GM21381 (cell line): ENCODE results near the gene HES5.

ENCODE experiments used
- ATAC-seq: cut with Tn5 transposase; IDR thresholded peaks from one replicate; pipeline ENCODE4 v1.9.1; 2021; ENCODE audit warnings: mild to moderate bottlenecking, moderate library complexity; ENCODE audit not compliant: unreplicated experiment

Gene HES5

DNA sequence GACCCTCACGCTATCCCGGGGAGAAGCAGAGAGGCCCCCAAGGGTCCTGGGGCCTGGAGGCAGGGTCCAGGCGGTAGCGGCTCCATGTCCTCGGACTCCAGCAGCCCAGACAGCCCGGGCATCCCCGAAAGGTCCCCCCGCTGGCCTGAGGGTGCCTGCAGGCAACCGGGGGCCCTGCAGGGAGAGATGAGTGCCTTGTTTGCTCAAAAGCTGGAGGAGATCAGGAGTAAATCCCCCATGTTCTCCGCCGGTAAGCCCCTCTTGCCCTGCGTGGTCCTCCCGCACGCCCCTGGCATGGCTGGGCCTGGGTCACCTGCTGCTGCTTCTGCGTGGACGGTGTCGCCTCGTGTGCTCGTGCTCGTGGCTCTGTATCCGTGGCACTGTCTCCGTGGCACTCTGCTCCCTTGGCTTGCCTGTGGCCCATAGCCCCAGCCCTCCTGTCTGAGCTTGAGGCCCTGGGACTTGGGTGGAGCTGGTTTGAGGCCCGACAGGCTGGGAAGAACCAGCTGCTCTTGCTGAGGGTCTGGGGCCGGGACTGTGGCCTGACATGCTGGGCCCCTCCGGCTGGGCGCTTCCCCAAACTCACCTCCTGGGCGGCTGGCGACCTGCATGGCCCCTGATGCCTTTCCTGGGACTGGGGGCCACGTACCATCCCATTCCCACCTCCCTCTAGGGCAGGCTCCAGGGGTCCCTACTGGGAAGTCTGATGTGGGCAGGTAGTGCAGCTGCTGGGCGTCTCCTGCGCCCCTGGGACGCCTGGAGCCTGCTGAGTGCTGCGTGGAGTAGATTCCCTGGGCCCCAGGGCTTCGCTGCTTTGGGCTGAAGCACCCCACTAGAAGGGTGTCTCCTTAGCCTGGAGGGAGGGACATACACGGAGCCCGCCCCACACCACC is 27.2 kb downstream of the HES5 start:
- ATAC-seq: no peak

GRCh38 chr1:2502210-2502609 is 27.9 kb downstream of the HES5 start:
- no peak for ATAC-seq

GRCh38 chr1:2501820-2502119 is 28.3 kb downstream of the HES5 start:
- ATAC-seq: no peak

GRCh38 chr1:2501041-2501819 is 28.8 kb downstream of the HES5 start:
- ATAC-seq: no peak

- ATAC-seq: no peak
Observed at GRCh38 chr1:2499986-2500596, 30.0 kb downstream of the HES5 start.

DNA sequence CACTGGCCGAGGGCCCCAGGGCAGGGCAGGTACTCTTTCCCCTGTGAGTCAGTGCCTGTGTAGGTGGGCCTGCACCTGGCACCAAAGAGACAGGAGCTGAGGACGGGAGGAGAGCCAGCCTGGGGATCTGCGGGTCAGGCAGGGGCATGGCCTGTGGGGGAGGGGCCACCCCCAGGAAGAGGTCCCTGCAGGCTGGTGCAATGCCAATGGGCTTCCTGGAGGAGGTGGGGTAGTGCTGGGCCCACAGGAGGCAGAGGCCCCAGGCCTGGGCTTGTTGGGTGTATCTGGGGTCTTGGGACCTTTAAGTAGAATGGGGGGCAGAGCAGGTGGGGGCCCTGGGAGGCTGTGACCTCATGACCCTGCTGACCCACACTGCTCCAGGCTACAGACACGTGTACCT is 30.8 kb downstream of the HES5 start:
- ATAC-seq: no peak

DNA sequence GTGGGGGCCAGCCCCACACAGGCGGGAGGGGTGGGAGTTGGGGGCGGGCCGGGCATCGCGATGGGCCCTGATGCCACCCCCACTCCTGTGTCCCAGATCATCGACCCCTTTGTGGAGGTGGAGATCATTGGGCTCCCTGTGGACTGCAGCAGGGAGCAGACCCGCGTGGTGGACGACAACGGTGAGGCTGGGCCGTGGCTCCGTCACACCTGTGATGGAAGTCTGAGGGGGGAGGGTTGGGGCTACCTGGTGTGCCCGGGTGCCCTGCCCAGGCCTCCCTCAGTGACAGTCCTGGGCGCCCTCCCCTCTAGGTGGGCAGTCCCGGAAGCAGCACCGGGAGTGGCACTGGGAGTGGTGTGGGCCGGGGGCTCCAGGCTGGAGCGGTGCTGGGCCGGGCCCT is 31.4 kb downstream of the HES5 start:
- no peak for ATAC-seq

DNA sequence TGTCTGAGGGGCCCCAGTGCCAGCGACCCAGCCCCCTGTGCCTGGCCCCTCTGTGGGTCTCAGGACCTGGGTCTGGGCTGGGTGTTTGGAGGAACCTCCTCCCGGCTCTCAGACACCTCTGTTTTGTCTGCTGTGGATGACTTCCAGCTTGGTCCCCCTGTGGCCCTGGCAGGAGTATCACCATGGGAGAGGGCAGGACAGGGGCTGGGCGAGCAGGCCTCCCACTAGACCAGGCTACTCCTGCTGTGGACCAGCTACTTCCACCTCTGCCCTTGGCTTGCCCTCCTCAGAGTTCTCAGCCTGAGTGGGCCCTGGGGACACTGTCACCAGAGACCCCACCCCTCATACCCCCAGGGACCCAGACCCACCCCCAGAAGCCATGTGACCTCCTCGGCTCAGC is 32.2 kb downstream of the HES5 start:
- ATAC-seq: no peak

DNA sequence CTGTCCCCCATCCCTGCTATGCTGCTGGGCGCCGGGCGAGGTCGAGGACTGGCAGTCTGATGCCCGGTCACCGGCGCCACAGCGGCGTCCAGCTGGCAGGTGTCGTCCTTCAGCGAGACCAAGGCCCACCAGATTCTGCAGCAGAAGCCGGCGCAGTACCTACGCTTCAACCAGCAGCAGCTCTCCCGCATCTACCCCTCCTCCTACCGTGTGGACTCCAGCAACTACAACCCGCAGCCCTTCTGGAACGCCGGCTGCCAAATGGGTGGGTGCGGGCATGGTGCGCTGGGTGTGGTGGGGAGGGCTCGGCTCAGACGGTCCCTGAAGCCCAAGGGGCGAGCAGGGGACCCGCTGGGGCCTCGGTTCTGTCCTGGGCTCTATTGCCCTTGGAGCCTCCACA is 33.3 kb downstream of the HES5 start:
- no peak for ATAC-seq

DNA sequence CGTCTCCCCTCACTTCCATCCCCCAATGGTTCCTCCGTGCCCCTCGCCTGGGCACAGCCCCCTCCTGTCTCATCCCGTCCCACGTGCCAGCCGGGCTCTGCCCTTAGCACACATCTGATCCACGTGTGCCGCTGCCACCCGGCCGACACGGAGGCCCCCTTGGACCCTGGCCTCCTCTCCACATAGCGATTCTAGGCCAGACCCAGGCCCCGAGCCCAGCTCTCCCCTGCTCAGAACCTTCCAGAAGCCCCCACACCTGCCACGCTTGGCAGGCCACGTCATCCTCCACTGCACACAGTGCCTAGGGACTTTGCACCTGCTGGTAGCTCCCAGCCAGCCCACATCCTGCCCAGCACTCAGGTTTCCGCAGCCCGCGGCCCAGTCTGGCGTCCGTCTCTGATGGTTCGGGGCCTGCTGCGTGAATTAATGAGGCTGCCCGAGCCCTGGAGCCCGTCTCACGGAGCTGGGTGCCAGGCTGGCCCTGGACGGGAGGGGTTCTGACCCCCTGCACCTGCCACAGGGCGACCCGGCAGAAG is 33.9 kb downstream of the HES5 start:
- ATAC-seq: no peak

DNA sequence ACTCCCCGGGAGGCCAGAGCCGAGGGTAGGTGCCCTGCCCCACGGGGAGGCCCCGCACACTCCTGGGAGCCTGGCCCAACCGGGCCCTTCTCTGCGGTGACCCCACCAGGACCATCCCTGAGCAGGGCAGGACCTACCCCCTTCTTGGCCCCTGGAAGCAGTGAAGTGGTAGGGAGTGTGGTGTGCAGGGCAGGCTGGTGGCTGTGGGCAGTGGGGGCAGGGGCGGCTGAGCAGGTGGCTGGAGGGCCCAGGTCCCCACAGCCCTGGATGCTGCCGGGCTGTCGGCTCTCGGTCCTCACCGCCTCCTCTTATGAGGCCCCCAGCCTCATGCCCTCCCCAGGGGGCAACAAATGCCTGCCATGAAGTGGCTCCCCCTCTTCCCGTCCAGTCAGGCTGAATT is 34.5 kb downstream of the HES5 start:
- ATAC-seq: no peak

- ATAC-seq: no peak
Observed at GRCh38 chr1:2495026-2495425, 35.0 kb downstream of the HES5 start.

DNA sequence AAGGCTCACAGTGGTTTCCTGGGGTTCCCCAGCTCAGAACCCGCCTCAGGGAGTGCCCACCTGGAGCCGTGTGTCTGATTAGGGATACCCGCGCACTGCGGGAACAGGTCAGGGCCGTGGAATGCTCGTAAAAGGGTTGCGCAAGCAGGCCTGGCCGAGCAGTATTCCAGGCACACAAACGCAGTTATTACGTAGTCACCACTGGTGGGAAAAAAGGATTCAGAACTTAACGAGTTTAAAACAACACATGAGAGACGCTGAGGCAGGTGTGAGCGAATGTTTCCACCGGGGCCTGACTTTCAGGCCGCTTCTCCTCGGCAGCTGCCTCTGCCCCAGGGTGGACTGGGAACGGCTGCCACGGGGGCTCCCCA is 35.8 kb downstream of the HES5 start:
- ATAC-seq: no peak

DNA sequence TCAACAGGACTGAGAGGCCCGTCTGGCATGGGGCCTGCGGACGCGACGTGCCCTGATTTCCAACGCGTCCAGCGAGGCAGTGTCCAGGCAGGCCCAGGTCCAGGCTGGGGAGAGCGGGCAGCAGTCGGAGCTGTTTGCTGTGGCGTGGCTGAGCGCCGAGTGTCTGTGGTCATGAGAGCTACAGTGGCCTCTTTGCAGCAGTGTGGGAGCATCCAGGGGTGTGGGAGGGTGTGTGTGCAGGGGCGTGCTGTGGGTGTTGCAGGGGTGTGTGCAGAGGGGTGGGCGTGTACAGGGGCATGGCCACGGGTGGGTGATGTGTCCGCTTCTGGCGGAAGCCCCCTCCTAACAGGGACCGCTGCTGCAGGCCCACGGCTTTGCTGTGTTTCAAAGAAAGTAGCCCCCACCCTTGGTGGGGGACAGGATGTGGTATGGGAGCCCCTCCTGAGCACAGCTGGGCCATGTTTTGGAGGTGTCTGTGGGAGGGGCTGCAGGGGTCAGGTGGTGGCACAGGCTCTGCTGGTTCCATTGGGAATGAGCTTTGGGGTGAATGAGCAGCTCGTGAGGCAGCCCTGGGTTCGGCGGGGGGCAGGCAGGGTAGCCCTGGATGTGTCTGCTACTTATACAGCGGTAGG is 36.3 kb downstream of the HES5 start:
- ATAC-seq: no peak

DNA sequence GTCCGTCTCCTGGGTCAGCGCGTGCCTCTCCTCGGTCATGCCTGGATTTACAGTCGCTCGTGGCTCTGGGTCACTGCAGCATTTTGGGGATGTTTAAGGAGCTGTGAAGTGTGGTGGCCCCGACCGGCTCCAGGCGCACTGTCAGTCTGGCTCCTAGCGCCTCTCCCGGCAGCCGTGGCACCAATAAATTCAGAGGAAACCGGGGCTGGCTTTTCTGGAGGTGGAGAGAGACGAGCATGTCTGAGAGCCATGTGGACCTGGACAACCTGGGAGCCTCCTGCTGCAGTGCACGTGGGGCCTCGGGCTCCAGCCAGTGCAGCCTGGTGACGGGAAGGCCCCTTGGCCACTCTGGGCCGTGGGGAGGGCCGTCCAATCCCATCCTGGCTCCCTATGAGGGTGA is 36.8 kb downstream of the HES5 start:
- no peak for ATAC-seq

DNA sequence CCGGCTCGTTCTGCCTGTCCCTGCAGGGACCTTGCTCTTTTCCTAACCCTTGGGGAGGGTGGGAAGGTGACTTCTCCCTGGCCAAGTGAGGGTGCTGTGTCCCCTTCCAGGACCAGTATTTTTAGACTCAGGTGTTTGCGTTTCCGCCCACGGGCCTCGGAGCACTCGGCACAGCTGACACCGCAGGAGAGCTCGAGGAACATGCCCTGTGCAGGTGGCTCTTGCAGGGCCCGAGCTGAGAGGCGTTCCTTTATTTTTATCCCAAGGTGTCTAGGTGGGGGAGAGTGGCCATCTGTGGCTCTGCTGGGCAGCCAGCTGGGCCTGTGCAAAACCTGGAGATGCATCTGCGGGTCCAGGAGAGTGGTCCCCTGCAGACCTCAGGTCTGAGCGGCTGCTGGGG is 38.0 kb downstream of the HES5 start:
- no peak for ATAC-seq

GRCh38 chr1:2489615-2490014 is 40.4 kb downstream of the HES5 start:
- ATAC-seq: no peak

DNA sequence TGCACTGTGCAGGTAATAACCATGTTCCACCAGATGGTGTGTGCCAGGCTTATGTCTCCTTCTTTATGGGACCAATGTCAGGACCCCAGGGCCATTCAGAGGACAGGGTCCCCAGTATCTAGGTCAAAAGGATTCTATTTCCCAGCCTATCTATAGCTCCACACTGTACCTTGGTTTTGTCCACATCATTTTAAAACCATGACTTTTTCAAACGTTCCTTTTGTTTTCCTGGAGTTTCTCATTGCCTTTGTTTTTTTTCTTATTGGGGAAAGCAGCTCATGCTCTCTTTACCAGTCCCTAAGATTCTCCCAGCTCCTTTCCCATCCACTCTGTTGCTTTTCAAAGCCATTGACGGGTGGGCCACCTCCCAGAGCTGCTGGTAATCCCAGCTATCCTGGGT is 41.4 kb downstream of the HES5 start:
- ATAC-seq: no peak

DNA sequence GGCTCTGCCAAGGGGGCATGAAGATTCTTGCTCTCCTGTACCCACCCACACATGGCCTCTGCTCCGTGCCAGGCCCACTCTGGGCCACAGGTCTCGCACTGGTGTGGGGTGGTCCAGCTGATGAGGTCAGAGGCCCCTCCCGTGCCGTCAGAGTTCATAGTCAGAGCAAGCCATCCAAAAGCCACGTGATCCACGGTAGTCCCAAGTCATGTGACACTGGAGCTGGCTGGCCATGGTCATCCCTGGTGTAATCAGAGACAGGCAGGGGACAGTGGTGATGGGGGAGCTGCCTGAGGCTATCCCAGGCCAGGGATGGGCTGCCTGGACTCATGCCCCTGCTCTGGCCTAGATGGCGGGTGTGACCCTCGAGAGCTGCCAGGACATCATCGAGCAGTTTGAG is 43.5 kb downstream of the HES5 start:
- no peak for ATAC-seq

DNA sequence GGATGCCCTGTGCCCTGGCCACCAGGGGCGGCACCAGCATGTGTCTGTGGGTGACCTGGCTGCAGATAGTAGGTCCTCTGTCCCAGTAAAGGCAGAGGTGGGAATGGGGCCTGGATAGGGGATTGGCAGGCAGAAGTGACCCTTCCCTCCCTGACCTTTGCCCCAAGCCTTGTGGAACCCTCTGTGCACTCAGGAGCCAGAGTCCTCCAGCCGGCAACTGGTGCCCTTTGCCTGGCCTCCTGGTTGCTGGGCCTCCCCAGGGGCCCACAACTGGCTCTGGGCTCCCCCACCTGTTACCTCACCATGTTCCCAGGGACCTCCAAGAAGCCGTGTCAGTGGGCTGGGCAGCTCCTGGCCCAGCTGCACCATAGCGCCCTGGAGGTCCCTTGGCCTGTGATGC is 44.0 kb downstream of the HES5 start:
- ATAC-seq: no peak

- no peak for ATAC-seq
Observed at GRCh38 chr1:2483970-2484369, 46.1 kb downstream of the HES5 start.
